HG03196 (cell line): ENCODE data around the gene PPOX.

ENCODE experiments used
- ATAC-seq: cut with Tn5 transposase; IDR thresholded peaks from one replicate; pipeline ENCODE4 v1.9.1; 2021; ENCODE audit not compliant: unreplicated experiment

Gene PPOX

GRCh38 chr1:161153176-161153575 lies 13.1 kb upstream of the PPOX start:
- ATAC-seq, result no peak

GRCh38 chr1:161153682-161154337 lies 12.4 kb upstream of the PPOX start, which contains the start of gene UFC1:
Gene UFC1, plus strand, starts transcription at chr1:161153978. Its CDS starts 20 bp downstream, at chr1:161153998.
- peak; percentile 75 for ATAC-seq

- ATAC-seq, result no peak
Observed at GRCh38 chr1:161157867-161158266, 8.4 kb upstream of the PPOX start.

GRCh38 chr1:161158316-161159010 lies 7.8 kb upstream of the PPOX start:
- peak; percentile 3 for ATAC-seq

- ATAC-seq, result peak; percentile 57
Observed at GRCh38 chr1:161159087-161159912, 6.9 kb upstream of the PPOX start, which contains the start of gene USP21. Gene USP21, plus strand, starts transcription at chr1:161159500. Its CDS starts 1,141 bp downstream, at chr1:161160641.

- ATAC-seq, result no peak
Observed at GRCh38 chr1:161159913-161160243, 6.3 kb upstream of the PPOX start.

GRCh38 chr1:161160671-161161145 lies 5.5 kb upstream of the PPOX start:
- ATAC-seq, result no peak

- ATAC-seq, result no peak
Observed at GRCh38 chr1:161161652-161162051, 4.6 kb upstream of the PPOX start.

- no peak for ATAC-seq
Observed at GRCh38 chr1:161162052-161162451, 4.2 kb upstream of the PPOX start.

- no peak for ATAC-seq
Observed at GRCh38 chr1:161162806-161163205, 3.4 kb upstream of the PPOX start.

GRCh38 chr1:161163793-161164192 lies 2.4 kb upstream of the PPOX start:
- ATAC-seq, result no peak

GRCh38 chr1:161164901-161165610 lies 1.2 kb upstream of the PPOX start:
- no peak for ATAC-seq

- peak; percentile 4 for ATAC-seq
Observed at GRCh38 chr1:161166669-161167548, 683 bp downstream of the PPOX start.

GRCh38 chr1:161168906-161169305 lies 2.7 kb downstream of the PPOX start:
- no peak for ATAC-seq

- ATAC-seq, result no peak
Observed at GRCh38 chr1:161171191-161171590, 5.0 kb downstream of the PPOX start.

GRCh38 chr1:161171696-161172095 lies 5.5 kb downstream of the PPOX start:
- ATAC-seq, result no peak

GRCh38 chr1:161172349-161172748 lies 6.1 kb downstream of the PPOX start:
- no peak for ATAC-seq

- no peak for ATAC-seq
Observed at GRCh38 chr1:161172776-161173376, 6.7 kb downstream of the PPOX start.

- no peak for ATAC-seq
Observed at GRCh38 chr1:161173711-161174110, 7.5 kb downstream of the PPOX start.

- no peak for ATAC-seq
Observed at GRCh38 chr1:161174911-161175310, 8.7 kb downstream of the PPOX start.
